Measurements from ENCODE around the gene SORCS1.

SORCS1 gene

GRCh38 chr10:107085665-107086525 lies 78.6 kb downstream of the SORCS1 start:
- in situ Hi-C loops (cut with MboI; ENCODE audit: low sequenced_read_pairs), result no loop called here
- H3K9me3 ChIP-seq, result no peaks in the 10 kb centered on the region
- DNase-seq (ENCODE audit: low spot score in 2 of 2), result no peak
- no peaks in the 10 kb centered on the region for H3K4me1 ChIP-seq
- H3K36me3 ChIP-seq (replicated peaks), result no peaks in the 10 kb centered on the region
- H3K4me3 ChIP-seq, result no peak overlapping the region
- no peaks in the 10 kb centered on the region for H3K27me3 ChIP-seq (ENCODE audit: low read depth)

GRCh38 chr10:107083388-107084009 lies 81.0 kb downstream of the SORCS1 start:
- no peaks in the 10 kb centered on the region for H3K27me3 ChIP-seq (ENCODE audit: low read depth)
- H3K9me3 ChIP-seq, result no peaks in the 10 kb centered on the region
- H3K4me1 ChIP-seq, result no peaks in the 10 kb centered on the region
- H3K36me3 ChIP-seq (replicated peaks), result no peaks in the 10 kb centered on the region
- in situ Hi-C loops (cut with MboI; ENCODE audit: low sequenced_read_pairs), result no loop called here
- DNase-seq (ENCODE audit: low spot score in 2 of 2), result no peak
- H3K4me3 ChIP-seq, result no peak overlapping the region

GRCh38 chr10:107081644-107082043 lies 82.9 kb downstream of the SORCS1 start:
- in situ Hi-C loops (cut with MboI; ENCODE audit: low sequenced_read_pairs), result no loop called here
- no peaks in the 10 kb centered on the region for H3K4me1 ChIP-seq
- H3K27me3 ChIP-seq (ENCODE audit: low read depth), result no peaks in the 10 kb centered on the region
- no peak for DNase-seq (ENCODE audit: low spot score in 2 of 2)
- H3K36me3 ChIP-seq (replicated peaks), result no peaks in the 10 kb centered on the region
- H3K9me3 ChIP-seq, result no peaks in the 10 kb centered on the region
- no peak overlapping the region for H3K4me3 ChIP-seq

- Histone ChIP-seq H3K4me1 (no peaks in the 10 kb centered on the region), H3K36me3 (replicated peaks) (no peaks in the 10 kb centered on the region), H3K4me3 (no peak overlapping the region), H3K9me3 (no peaks in the 10 kb centered on the region), H3K27me3 (ENCODE audit: low read depth) (no peaks in the 10 kb centered on the region)
- in situ Hi-C loops (cut with MboI; ENCODE audit: low sequenced_read_pairs), result no loop called here
- DNase-seq (ENCODE audit: low spot score in 2 of 2), result no peak
Observed at GRCh38 chr10:107075117-107075516, 89.4 kb downstream of the SORCS1 start.

GRCh38 chr10:107072786-107073185 lies 91.7 kb downstream of the SORCS1 start:
- H3K4me3 ChIP-seq, result no peak overlapping the region
- no peaks in the 10 kb centered on the region for H3K27me3 ChIP-seq (ENCODE audit: low read depth)
- DNase-seq (ENCODE audit: low spot score in 2 of 2), result no peak
- no peaks in the 10 kb centered on the region for H3K9me3 ChIP-seq
- H3K36me3 ChIP-seq (replicated peaks), result no peaks in the 10 kb centered on the region
- no peaks in the 10 kb centered on the region for H3K4me1 ChIP-seq
- in situ Hi-C loops (cut with MboI; ENCODE audit: low sequenced_read_pairs), result no loop called here

GRCh38 chr10:107072028-107072427 lies 92.5 kb downstream of the SORCS1 start:
- Histone ChIP-seq H3K27me3 (ENCODE audit: low read depth) (no peaks in the 10 kb centered on the region), H3K36me3 (replicated peaks) (no peaks in the 10 kb centered on the region), H3K4me3 (no peak overlapping the region), H3K9me3 (no peaks in the 10 kb centered on the region), H3K4me1 (no peaks in the 10 kb centered on the region)
- no peak for DNase-seq (ENCODE audit: low spot score in 2 of 2)
- in situ Hi-C loops (cut with MboI; ENCODE audit: low sequenced_read_pairs), result no loop called here

GRCh38 chr10:107071301-107071700 lies 93.2 kb downstream of the SORCS1 start:
- in situ Hi-C loops (cut with MboI; ENCODE audit: low sequenced_read_pairs), result no loop called here
- H3K9me3 ChIP-seq, result no peaks in the 10 kb centered on the region

GRCh38 chr10:107067843-107068242 lies 96.7 kb downstream of the SORCS1 start:
- no peaks in the 10 kb centered on the region for H3K27me3 ChIP-seq (ENCODE audit: low read depth)
- no peaks in the 10 kb centered on the region for H3K36me3 ChIP-seq (replicated peaks)
- no peaks in the 10 kb centered on the region for H3K4me1 ChIP-seq
- in situ Hi-C loops (cut with MboI; ENCODE audit: low sequenced_read_pairs), result no loop called here
- H3K9me3 ChIP-seq, result no peaks in the 10 kb centered on the region
- H3K4me3 ChIP-seq, result no peak overlapping the region
- no peak for DNase-seq (ENCODE audit: low spot score in 2 of 2)

More at GRCh38 chr10:107071301-107071700, 93.2 kb downstream of the SORCS1 start:
- no peaks in the 10 kb centered on the region for H3K27me3 ChIP-seq (ENCODE audit: low read depth)
- H3K4me1 ChIP-seq, result no peaks in the 10 kb centered on the region
- no peak overlapping the region for H3K4me3 ChIP-seq
- DNase-seq (ENCODE audit: low spot score in 2 of 2), result no peak
- no peaks in the 10 kb centered on the region for H3K36me3 ChIP-seq (replicated peaks)

- Histone ChIP-seq H3K9me3 (no peaks in the 10 kb centered on the region), H3K36me3 (replicated peaks) (no peaks in the 10 kb centered on the region), H3K4me1 (no peaks in the 10 kb centered on the region), H3K27me3 (ENCODE audit: low read depth) (no peaks in the 10 kb centered on the region), H3K4me3 (no peak overlapping the region)
- in situ Hi-C loops (cut with MboI; ENCODE audit: low sequenced_read_pairs), result no loop called here
- DNase-seq (ENCODE audit: low spot score in 2 of 2), result no peak
Observed at GRCh38 chr10:107064075-107064474, 100.4 kb downstream of the SORCS1 start.

GRCh38 chr10:107059872-107060271 lies 104.6 kb downstream of the SORCS1 start:
- Histone ChIP-seq H3K9me3 (no peaks in the 10 kb centered on the region), H3K27me3 (ENCODE audit: low read depth) (no peaks in the 10 kb centered on the region), H3K36me3 (replicated peaks) (no peaks in the 10 kb centered on the region), H3K4me1 (no peaks in the 10 kb centered on the region), H3K4me3 (no peak overlapping the region)
- no peak for DNase-seq (ENCODE audit: low spot score in 2 of 2)
- in situ Hi-C loops (cut with MboI; ENCODE audit: low sequenced_read_pairs), result no loop called here

- H3K9me3 ChIP-seq, result no peaks in the 10 kb centered on the region
- H3K36me3 ChIP-seq (replicated peaks), result no peaks in the 10 kb centered on the region
- in situ Hi-C loops (cut with MboI; ENCODE audit: low sequenced_read_pairs), result no loop called here
- no peak overlapping the region for H3K4me3 ChIP-seq
- no peaks in the 10 kb centered on the region for H3K4me1 ChIP-seq
- H3K27me3 ChIP-seq (ENCODE audit: low read depth), result no peaks in the 10 kb centered on the region
- DNase-seq (ENCODE audit: low spot score in 2 of 2), result no peak
Observed at GRCh38 chr10:107059068-107059804, 105.3 kb downstream of the SORCS1 start.

GRCh38 chr10:107058331-107058730 lies 106.2 kb downstream of the SORCS1 start:
- in situ Hi-C loops (cut with MboI; ENCODE audit: low sequenced_read_pairs), result no loop called here
- H3K36me3 ChIP-seq (replicated peaks), result no peaks in the 10 kb centered on the region
- H3K4me3 ChIP-seq, result no peak overlapping the region
- no peaks in the 10 kb centered on the region for H3K4me1 ChIP-seq
- DNase-seq (ENCODE audit: low spot score in 2 of 2), result no peak
- no peaks in the 10 kb centered on the region for H3K27me3 ChIP-seq (ENCODE audit: low read depth)
- H3K9me3 ChIP-seq, result no peaks in the 10 kb centered on the region

- no peaks in the 10 kb centered on the region for H3K4me1 ChIP-seq
- in situ Hi-C loops (cut with MboI; ENCODE audit: low sequenced_read_pairs), result no loop called here
- no peak overlapping the region for H3K4me3 ChIP-seq
- H3K27me3 ChIP-seq (ENCODE audit: low read depth), result no peaks in the 10 kb centered on the region
- no peaks in the 10 kb centered on the region for H3K36me3 ChIP-seq (replicated peaks)
- no peaks in the 10 kb centered on the region for H3K9me3 ChIP-seq
- no peak for DNase-seq (ENCODE audit: low spot score in 2 of 2)
Observed at GRCh38 chr10:107056182-107056581, 108.3 kb downstream of the SORCS1 start.
